ENCODE data around the gene LONP2. TPM values are rescaled to one million over a fixed set of nuclear protein-coding genes. Genes with fewer than 3 reads are reported as not detected.

The LONP2 gene
- total and polyA plus RNA-seq, 9 of the 15 experiments (the other 6 are each of a cell fraction or from before 2014, with no cell fraction given), result 8.1 to 41.2 (median 25.6) TPM

DNA sequence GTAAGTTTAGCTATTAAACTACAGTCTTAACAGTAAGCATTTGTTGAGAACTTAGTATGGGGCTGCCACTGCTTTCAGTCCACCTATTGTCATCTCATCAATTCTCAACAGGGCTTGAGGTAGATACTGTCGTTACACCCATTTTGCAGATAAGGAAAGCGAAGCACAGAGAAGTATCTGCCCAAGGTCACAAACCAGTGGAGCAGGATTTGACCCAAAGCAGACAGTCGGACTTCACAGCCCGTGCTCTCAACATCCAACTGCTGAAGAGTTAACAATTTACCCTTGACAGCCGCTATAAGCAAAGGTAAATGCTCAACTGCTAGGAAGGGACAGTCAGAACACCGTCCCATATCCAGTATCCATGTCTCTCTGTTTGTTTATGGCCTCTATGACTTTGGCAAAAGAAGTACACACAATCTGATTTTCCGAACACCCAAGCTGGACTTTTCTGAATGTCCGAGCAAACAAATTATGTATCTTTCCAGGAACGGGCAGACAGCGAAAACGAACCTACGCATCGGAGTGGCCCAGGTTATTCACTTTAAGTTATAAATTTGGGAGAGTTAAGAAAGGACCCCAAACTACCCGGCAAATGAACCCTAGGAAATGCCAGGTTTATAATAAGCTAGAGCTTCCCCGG is 139.9 kb downstream of the LONP2 start (continued):
- no peak for TF ChIP-seq XRCC5 (IDR thresholded peaks at IDR 0.05; ENCODE audit: low read depth, low read length)
- no peak for TF ChIP-seq RFX7 (CRISPR knock-in tag; IDR thresholded peaks at IDR 0.05)
- TF ChIP-seq ETV1 (tag; conservative IDR thresholded peaks at IDR 0.05; ENCODE audit: low read depth), result no peak
- no peak for TF ChIP-seq HMG20B (CRISPR knock-in tag; IDR thresholded peaks at IDR 0.05)
- peak; percentile 59; the same call in 1 of the 2 replicates for TF ChIP-seq GTF2E2 (tag; IDR thresholded peaks at IDR 0.05)
- TF ChIP-seq ZNF551 (CRISPR knock-in tag; IDR thresholded peaks at IDR 0.05), result no peak
- TF ChIP-seq LARP7 (IDR thresholded peaks at IDR 0.05), result no peak
- no peak for TF ChIP-seq NFE2 (IDR thresholded peaks at IDR 0.05; ENCODE audit: low read depth)
- TF ChIP-seq, protein P1, sequence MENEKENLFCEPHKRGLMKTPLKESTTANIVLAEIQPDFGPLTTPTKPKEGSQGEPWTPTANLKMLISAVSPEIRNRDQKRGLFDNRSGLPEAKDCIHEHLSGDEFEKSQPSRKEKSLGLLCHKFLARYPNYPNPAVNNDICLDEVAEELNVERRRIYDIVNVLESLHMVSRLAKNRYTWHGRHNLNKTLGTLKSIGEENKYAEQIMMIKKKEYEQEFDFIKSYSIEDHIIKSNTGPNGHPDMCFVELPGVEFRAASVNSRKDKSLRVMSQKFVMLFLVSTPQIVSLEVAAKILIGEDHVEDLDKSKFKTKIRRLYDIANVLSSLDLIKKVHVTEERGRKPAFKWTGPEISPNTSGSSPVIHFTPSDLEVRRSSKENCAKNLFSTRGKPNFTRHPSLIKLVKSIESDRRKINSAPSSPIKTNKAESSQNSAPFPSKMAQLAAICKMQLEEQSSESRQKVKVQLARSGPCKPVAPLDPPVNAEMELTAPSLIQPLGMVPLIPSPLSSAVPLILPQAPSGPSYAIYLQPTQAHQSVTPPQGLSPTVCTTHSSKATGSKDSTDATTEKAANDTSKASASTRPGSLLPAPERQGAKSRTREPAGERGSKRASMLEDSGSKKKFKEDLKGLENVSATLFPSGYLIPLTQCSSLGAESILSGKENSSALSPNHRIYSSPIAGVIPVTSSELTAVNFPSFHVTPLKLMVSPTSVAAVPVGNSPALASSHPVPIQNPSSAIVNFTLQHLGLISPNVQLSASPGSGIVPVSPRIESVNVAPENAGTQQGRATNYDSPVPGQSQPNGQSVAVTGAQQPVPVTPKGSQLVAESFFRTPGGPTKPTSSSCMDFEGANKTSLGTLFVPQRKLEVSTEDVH (IDR thresholded peaks at IDR 0.05; ENCODE audit: low read depth, partially characterized antibody), result no peak
- TF ChIP-seq CEBPG (CRISPR knock-in tag; IDR thresholded peaks at IDR 0.05), result no peak
- no peak for TF ChIP-seq CEBPG (tag; conservative IDR thresholded peaks at IDR 0.05 in 1 of 2, IDR thresholded peaks at IDR 0.05 in 1 of 2)
- TF ChIP-seq, protein P2, sequence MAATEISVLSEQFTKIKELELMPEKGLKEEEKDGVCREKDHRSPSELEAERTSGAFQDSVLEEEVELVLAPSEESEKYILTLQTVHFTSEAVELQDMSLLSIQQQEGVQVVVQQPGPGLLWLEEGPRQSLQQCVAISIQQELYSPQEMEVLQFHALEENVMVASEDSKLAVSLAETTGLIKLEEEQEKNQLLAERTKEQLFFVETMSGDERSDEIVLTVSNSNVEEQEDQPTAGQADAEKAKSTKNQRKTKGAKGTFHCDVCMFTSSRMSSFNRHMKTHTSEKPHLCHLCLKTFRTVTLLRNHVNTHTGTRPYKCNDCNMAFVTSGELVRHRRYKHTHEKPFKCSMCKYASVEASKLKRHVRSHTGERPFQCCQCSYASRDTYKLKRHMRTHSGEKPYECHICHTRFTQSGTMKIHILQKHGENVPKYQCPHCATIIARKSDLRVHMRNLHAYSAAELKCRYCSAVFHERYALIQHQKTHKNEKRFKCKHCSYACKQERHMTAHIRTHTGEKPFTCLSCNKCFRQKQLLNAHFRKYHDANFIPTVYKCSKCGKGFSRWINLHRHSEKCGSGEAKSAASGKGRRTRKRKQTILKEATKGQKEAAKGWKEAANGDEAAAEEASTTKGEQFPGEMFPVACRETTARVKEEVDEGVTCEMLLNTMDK (IDR thresholded peaks at IDR 0.05; ENCODE audit: borderline replicate concordance, insufficient read depth, low read depth, low read length, poor library complexity, severe bottlenecking), result no peak
- TF ChIP-seq, protein P3, sequence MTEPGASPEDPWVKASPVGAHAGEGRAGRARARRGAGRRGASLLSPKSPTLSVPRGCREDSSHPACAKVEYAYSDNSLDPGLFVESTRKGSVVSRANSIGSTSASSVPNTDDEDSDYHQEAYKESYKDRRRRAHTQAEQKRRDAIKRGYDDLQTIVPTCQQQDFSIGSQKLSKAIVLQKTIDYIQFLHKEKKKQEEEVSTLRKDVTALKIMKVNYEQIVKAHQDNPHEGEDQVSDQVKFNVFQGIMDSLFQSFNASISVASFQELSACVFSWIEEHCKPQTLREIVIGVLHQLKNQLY (CRISPR knock-in tag; conservative IDR thresholded peaks at IDR 0.05), result no peak
- no peak for TF ChIP-seq MTA2 (IDR thresholded peaks at IDR 0.05; ENCODE audit: low read depth)
- TF ChIP-seq ZNF444 (CRISPR knock-in tag; IDR thresholded peaks at IDR 0.05), result no peak
- TF ChIP-seq, protein P4, sequence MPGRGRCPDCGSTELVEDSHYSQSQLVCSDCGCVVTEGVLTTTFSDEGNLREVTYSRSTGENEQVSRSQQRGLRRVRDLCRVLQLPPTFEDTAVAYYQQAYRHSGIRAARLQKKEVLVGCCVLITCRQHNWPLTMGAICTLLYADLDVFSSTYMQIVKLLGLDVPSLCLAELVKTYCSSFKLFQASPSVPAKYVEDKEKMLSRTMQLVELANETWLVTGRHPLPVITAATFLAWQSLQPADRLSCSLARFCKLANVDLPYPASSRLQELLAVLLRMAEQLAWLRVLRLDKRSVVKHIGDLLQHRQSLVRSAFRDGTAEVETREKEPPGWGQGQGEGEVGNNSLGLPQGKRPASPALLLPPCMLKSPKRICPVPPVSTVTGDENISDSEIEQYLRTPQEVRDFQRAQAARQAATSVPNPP (IDR thresholded peaks at IDR 0.05; ENCODE audit: borderline replicate concordance, insufficient read depth, insufficient read length), result no peak
- no peak for TF ChIP-seq ZNF707 (CRISPR knock-in tag; conservative IDR thresholded peaks at IDR 0.05)
- TF ChIP-seq SMARCC2 (IDR thresholded peaks at IDR 0.05; ENCODE audit: low read depth), result no peak
- TF ChIP-seq, protein P5, sequence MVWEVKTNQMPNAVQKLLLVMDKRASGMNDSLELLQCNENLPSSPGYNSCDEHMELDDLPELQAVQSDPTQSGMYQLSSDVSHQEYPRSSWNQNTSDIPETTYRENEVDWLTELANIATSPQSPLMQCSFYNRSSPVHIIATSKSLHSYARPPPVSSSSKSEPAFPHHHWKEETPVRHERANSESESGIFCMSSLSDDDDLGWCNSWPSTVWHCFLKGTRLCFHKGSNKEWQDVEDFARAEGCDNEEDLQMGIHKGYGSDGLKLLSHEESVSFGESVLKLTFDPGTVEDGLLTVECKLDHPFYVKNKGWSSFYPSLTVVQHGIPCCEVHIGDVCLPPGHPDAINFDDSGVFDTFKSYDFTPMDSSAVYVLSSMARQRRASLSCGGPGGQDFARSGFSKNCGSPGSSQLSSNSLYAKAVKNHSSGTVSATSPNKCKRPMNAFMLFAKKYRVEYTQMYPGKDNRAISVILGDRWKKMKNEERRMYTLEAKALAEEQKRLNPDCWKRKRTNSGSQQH (CRISPR knock-in tag; IDR thresholded peaks at IDR 0.05), result no peak
- no peak for TF ChIP-seq ZNF778 (CRISPR knock-in tag; IDR thresholded peaks at IDR 0.05)
- TF ChIP-seq NFIX (CRISPR knock-in tag; IDR thresholded peaks at IDR 0.05; ENCODE audit: low read depth), result no peak
